ENCODE data around the gene EEFSEC. TPM values are rescaled to one million over a fixed set of nuclear protein-coding genes. Genes with fewer than 3 reads are reported as not detected.
A peak's percentile ranks its signal among the peaks of the same experiment; 100 is the strongest.

EEFSEC gene
- total RNA-seq, 1 experiment from 2014 or later = 14.0 TPM

- Mint-ChIP-seq H3K36me3 (ENCODE audit: insufficient read depth, unreplicated experiment) (peaks cover 8% of the 10 kb centered on the region), H3K27ac (ENCODE audit: unreplicated experiment) (peak overlapping the region; percentile 83), H3K4me1 (ENCODE audit: low read depth, unreplicated experiment) (peaks cover 31% of the 10 kb centered on the region), H3K27me3 (ENCODE audit: insufficient read depth, unreplicated experiment) (no peaks in the 10 kb centered on the region), H3K9me3 (ENCODE audit: unreplicated experiment) (no peaks in the 10 kb centered on the region), H3K4me3 (ENCODE audit: unreplicated experiment) (peak overlapping the region; percentile 29)
- ChIA-PET POLR2A (interaction anchor here (0.9 kb wide), 1 partner anchor 13 kb away, joined by 3 read pairs; no protein-coding TSS in a partner anchor), CTCF (no interaction called here)
- peak; percentile 74 to 82 for DNase-seq
- Histone ChIP-seq H3K4me3 (ENCODE audit: low read depth, low read length) (no peak overlapping the region), H3K9me3 (no peaks in the 10 kb centered on the region), H3K36me3 (ENCODE audit: control insufficient read depth, insufficient read depth, low read length) (no peaks in the 10 kb centered on the region), H3K27me3 (replicated peaks; ENCODE audit: control insufficient read depth, insufficient read depth, low read length) (no peaks in the 10 kb centered on the region), H3K4me1 (peaks cover 34% of the 10 kb centered on the region)
- BruUV-seq (replicated peaks) = no TSS peak
- no peak for TF ChIP-seq CTCF (IDR thresholded peaks at IDR 0.05; ENCODE audit: insufficient read depth in 1 of 2, low read depth in 1 of 2, low read length in 1 of 2, severe bottlenecking in 1 of 2, unreplicated experiment in 1 of 2)
- intact Hi-C loops (cut with micrococcal nuclease; ENCODE audit: unreplicated experiment) = no loop called here
These were observed 190.2 kb downstream of the EEFSEC start for GRCh38 chr3:128343287-128344051.

- no peak for DNase-seq
- ChIA-PET CTCF (no interaction called here), POLR2A (interaction anchor here (0.9 kb wide), 1 partner anchor 12 kb away, joined by 3 read pairs; no protein-coding TSS in a partner anchor)
- Histone ChIP-seq H3K27me3 (replicated peaks; ENCODE audit: control insufficient read depth, insufficient read depth, low read length) (no peaks in the 10 kb centered on the region), H3K9me3 (no peaks in the 10 kb centered on the region), H3K4me3 (ENCODE audit: low read depth, low read length) (no peak overlapping the region), H3K36me3 (ENCODE audit: control insufficient read depth, insufficient read depth, low read length) (no peaks in the 10 kb centered on the region), H3K4me1 (peaks cover 33% of the 10 kb centered on the region)
- H3K4me3 Mint-ChIP-seq (ENCODE audit: unreplicated experiment) = peak overlapping the region; percentile 29
- intact Hi-C loops (cut with micrococcal nuclease; ENCODE audit: unreplicated experiment) = no loop called here
- peaks cover 24% of the 10 kb centered on the region for H3K4me1 Mint-ChIP-seq (ENCODE audit: low read depth, unreplicated experiment)
- TSS peak; percentile 75 for BruUV-seq (replicated peaks)
- no peaks in the 10 kb centered on the region for H3K27me3 Mint-ChIP-seq (ENCODE audit: insufficient read depth, unreplicated experiment)
- peak overlapping the region; percentile 83 for H3K27ac Mint-ChIP-seq (ENCODE audit: unreplicated experiment)
- peaks cover 6% of the 10 kb centered on the region for H3K36me3 Mint-ChIP-seq (ENCODE audit: insufficient read depth, unreplicated experiment)
- H3K9me3 Mint-ChIP-seq (ENCODE audit: unreplicated experiment) = no peaks in the 10 kb centered on the region
- no peak for TF ChIP-seq CTCF (IDR thresholded peaks at IDR 0.05; ENCODE audit: insufficient read depth in 1 of 2, low read depth in 1 of 2, low read length in 1 of 2, severe bottlenecking in 1 of 2, unreplicated experiment in 1 of 2)
These were observed 190.9 kb downstream of the EEFSEC start for GRCh38 chr3:128344052-128344735.

DNA sequence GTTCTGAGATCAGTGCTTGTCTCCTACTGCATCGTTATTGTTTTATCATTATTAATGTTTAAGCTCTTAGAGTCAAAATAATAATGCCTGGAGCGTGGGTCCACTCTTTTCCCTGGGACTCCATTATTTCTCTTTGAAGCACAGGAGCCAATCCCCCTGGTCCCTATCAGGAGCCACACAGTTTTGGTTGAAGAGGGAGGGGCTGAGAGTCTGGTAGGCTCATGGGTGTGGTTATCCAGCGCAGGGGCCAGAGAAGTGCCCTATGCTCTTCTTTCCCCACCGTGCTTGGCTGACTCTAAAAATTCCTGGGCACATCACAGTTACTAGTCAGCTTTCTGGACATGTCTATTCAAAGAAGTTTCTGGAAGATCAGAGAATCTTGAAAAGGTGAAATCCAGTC lies 191.9 kb downstream of the EEFSEC start:
- no peak overlapping the region for H3K4me3 ChIP-seq (ENCODE audit: low read depth, low read length)
- no peaks in the 10 kb centered on the region for H3K27me3 ChIP-seq (replicated peaks; ENCODE audit: control insufficient read depth, insufficient read depth, low read length)
- peaks cover 6% of the 10 kb centered on the region for H3K36me3 Mint-ChIP-seq (ENCODE audit: insufficient read depth, unreplicated experiment)
- ChIA-PET CTCF (no interaction called here), POLR2A (no interaction called here)
- no peaks in the 10 kb centered on the region for H3K9me3 ChIP-seq
- no peak for DNase-seq
- peaks cover 25% of the 10 kb centered on the region for H3K4me1 ChIP-seq
- no peak overlapping the region for H3K27ac Mint-ChIP-seq (ENCODE audit: unreplicated experiment)
- no peaks in the 10 kb centered on the region for H3K9me3 Mint-ChIP-seq (ENCODE audit: unreplicated experiment)
- intact Hi-C loops (cut with micrococcal nuclease; ENCODE audit: unreplicated experiment) = no loop called here
- no peak for TF ChIP-seq CTCF (IDR thresholded peaks at IDR 0.05; ENCODE audit: insufficient read depth in 1 of 2, low read depth in 1 of 2, low read length in 1 of 2, severe bottlenecking in 1 of 2, unreplicated experiment in 1 of 2)
- peaks cover 15% of the 10 kb centered on the region for H3K4me1 Mint-ChIP-seq (ENCODE audit: low read depth, unreplicated experiment)
- no peak overlapping the region for H3K4me3 Mint-ChIP-seq (ENCODE audit: unreplicated experiment)
- no TSS peak for BruUV-seq (replicated peaks)
- H3K27me3 Mint-ChIP-seq (ENCODE audit: insufficient read depth, unreplicated experiment) = no peaks in the 10 kb centered on the region
- no peaks in the 10 kb centered on the region for H3K36me3 ChIP-seq (ENCODE audit: control insufficient read depth, insufficient read depth, low read length)
